Thoracic aorta (tissue), 2 donors: ENCODE results near the gene OR5K2. TPM values are rescaled to one million over a fixed set of nuclear protein-coding genes. Genes with fewer than 3 reads are reported as not detected.

ENCODE experiments used
- ATAC-seq: fragments of 150-250 bp; one replicate; pipeline ENCODE4 v1.8.0; 2017; ENCODE audit warnings: low read depth; ENCODE audit not compliant: insufficient number of reproducible peaks, low FRiP score
- DNase-seq: peaks from one replicate; pipeline ENCODE4 v3.0.0-alpha.2; 2020; ENCODE audit warnings: low spot score
- H3K27ac ChIP-seq, 2 donors: fragments of 200-600 bp; sonication (generic); 1 replicate in 1 of 2; 2 replicates in 1 of 2; pipeline ENCODE4 v1.5.1; 2016; ENCODE audit warnings: mild to moderate bottlenecking in 2 of 2, moderate library complexity in 2 of 2
- H3K27me3 ChIP-seq: fragments of 200-600 bp; sonication (generic); replicated peaks from 2 replicates; pipeline ENCODE4 v1.6.0; 2016; ENCODE audit warnings: mild to moderate bottlenecking; ENCODE audit not compliant: insufficient read depth
- H3K36me3 ChIP-seq: fragments of 200-600 bp; sonication (generic); one replicate; pipeline ENCODE4 v1.5.1; 2016
- H3K4me1 ChIP-seq, 2 donors: fragments of 200-600 bp; sonication (generic); 1 replicate in 1 of 2; 2 replicates in 1 of 2; pipeline versions ENCODE4 v1.5.1 to v1.6.0; 2016; ENCODE audit warnings: low read depth in 2 of 2, mild to moderate bottlenecking in 1 of 2; ENCODE audit not compliant: control insufficient read depth in 1 of 2
- H3K4me3 ChIP-seq: fragments of 200-600 bp; sonication (generic); 2 replicates; pipeline ENCODE4 v1.5.1; 2016; ENCODE audit warnings: mild to moderate bottlenecking
- H3K9me3 ChIP-seq: fragments of 200-600 bp; sonication (generic); 2 replicates; pipeline ENCODE4 v1.5.1; 2016
- total RNA-seq, 2 donors: library from RNA; depleted of rRNA; stranded (reverse); fragments of >200 nt; gene quantifications; one replicate each; pipeline versions ENCODE4 v1.1.0 to v1.2.3, GENCODE V29; 2016
- TF ChIP-seq, protein P1 (sequence below): fragments of 200-600 bp; sonication (generic); IDR thresholded peaks from one replicate; pipeline ENCODE4 v1.5.1; 2019; ENCODE audit warnings: antibody characterized with exemption

OR5K2 gene
- total RNA-seq, 2 donors from 2014 or later, result not detected

DNA sequence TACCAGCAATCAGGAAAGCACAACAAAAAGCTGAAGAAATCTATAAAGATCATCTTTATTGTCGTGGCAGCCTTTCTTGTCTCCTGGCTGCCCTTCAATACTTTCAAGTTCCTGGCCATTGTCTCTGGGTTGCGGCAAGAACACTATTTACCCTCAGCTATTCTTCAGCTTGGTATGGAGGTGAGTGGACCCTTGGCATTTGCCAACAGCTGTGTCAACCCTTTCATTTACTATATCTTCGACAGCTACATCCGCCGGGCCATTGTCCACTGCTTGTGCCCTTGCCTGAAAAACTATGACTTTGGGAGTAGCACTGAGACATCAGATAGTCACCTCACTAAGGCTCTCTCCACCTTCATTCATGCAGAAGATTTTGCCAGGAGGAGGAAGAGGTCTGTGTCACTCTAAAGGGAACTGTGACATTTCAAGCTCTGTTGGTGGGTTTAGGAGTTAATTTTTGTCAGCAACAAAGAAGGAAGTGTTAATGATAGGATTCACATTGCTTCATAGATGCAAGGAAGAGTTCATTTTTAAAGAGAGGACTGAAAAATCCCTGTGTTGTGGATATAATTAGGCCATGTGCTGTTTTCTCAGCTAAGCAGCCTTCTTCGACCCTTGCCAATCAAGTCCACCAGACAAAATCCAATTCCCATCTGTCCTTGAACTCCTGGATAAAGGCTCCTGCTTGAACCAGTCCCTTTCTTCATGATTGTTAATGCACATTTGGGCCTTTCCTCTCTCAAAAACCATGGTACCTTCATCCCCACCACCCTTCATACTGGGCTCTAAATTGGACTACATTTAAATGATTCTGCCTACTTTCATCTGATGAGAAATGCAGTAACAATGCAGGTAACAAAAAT, 35.5 kb downstream of the OR5K2 start:
- H3K9me3 ChIP-seq, result no peaks in the 10 kb centered on the region
- no peak overlapping the region for H3K4me3 ChIP-seq
- TF ChIP-seq, protein P1, sequence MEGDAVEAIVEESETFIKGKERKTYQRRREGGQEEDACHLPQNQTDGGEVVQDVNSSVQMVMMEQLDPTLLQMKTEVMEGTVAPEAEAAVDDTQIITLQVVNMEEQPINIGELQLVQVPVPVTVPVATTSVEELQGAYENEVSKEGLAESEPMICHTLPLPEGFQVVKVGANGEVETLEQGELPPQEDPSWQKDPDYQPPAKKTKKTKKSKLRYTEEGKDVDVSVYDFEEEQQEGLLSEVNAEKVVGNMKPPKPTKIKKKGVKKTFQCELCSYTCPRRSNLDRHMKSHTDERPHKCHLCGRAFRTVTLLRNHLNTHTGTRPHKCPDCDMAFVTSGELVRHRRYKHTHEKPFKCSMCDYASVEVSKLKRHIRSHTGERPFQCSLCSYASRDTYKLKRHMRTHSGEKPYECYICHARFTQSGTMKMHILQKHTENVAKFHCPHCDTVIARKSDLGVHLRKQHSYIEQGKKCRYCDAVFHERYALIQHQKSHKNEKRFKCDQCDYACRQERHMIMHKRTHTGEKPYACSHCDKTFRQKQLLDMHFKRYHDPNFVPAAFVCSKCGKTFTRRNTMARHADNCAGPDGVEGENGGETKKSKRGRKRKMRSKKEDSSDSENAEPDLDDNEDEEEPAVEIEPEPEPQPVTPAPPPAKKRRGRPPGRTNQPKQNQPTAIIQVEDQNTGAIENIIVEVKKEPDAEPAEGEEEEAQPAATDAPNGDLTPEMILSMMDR, result no peak
- no peak for DNase-seq
- H3K27me3 ChIP-seq, result no peaks in the 10 kb centered on the region
- no peak overlapping the region for H3K27ac ChIP-seq
- no peaks in the 10 kb centered on the region for H3K36me3 ChIP-seq
- no peaks in the 10 kb centered on the region for H3K4me1 ChIP-seq
- ATAC-seq, result no peak

DNA sequence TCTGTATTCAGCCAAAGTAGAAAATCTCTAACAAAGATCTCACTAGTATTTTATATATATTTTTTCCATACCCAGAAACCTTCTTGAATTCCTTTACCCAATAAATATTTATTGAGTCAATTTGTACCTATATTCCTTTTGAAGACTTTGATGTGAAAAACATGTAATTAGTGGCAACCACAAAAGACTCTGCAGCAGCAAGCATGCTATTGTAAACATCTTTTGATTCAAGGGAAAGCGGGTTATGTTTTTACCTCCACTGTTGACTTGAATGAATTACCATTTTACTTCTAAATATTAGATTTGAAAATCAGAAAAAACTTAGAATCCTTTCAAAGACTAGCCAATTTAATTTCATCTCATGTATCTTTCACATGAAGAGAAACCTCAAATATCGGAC, 36.7 kb downstream of the OR5K2 start:
- no peak for ATAC-seq
- H3K4me1 ChIP-seq, result no peaks in the 10 kb centered on the region
- H3K4me3 ChIP-seq, result no peak overlapping the region
- TF ChIP-seq, protein P1, result no peak
- no peaks in the 10 kb centered on the region for H3K36me3 ChIP-seq
- no peak overlapping the region for H3K27ac ChIP-seq
- no peak for DNase-seq
- H3K9me3 ChIP-seq, result no peaks in the 10 kb centered on the region
- H3K27me3 ChIP-seq, result no peaks in the 10 kb centered on the region

DNA sequence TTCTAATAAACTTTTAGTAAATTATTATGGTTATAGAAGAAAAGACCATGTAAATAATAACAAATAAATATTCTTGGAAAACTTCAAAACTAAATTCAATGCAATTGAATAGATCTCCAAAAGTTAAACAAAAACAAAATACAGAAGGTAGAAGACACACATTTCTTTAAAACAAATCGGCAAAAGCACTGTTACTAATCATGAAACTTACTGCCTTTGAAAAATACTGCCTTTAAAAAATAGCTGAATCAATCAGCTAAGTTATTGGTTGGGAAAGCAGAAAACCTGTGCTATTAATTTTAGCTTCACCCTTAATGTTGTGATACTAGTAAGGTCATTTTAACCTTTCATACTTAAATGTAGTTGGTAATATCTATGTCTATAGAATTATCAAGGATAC, 37.3 kb downstream of the OR5K2 start:
- no peaks in the 10 kb centered on the region for H3K9me3 ChIP-seq
- TF ChIP-seq, protein P1, result no peak
- DNase-seq, result no peak
- H3K27me3 ChIP-seq, result no peaks in the 10 kb centered on the region
- no peak overlapping the region for H3K4me3 ChIP-seq
- no peaks in the 10 kb centered on the region for H3K4me1 ChIP-seq
- no peaks in the 10 kb centered on the region for H3K36me3 ChIP-seq
- H3K27ac ChIP-seq, result no peak overlapping the region
- no peak for ATAC-seq

DNA sequence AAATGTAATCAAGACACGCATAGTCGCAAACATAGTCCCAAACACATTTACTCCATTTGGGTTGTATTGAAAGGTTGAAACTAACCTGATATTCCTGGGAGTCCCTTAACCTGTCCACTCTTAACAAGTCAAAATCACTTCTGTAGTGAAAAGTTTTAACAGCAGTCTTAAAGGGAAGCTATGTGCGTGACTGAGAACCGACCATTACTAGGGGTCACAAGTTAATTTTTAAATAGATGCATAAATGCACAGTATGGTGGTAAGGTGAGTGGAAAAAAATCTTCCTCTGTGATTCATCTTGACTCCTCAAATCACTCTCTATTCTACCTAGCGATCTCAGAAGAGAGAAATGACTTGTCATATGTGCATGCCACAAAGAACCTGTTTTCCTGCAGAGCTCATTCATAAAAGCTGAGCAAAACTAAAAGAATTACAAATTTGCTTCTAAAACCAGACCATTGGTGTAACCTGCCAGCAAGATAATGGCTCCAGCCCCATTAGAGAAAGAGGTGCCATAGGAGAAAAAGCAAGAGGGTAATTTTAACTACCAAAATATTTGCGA, 39.1 kb downstream of the OR5K2 start:
- no peaks in the 10 kb centered on the region for H3K27me3 ChIP-seq
- TF ChIP-seq, protein P1, result no peak
- H3K27ac ChIP-seq, result no peak overlapping the region
- no peak overlapping the region for H3K4me3 ChIP-seq
- no peak for ATAC-seq
- no peaks in the 10 kb centered on the region for H3K9me3 ChIP-seq
- no peaks in the 10 kb centered on the region for H3K36me3 ChIP-seq
- H3K4me1 ChIP-seq, result no peaks in the 10 kb centered on the region
- no peak for DNase-seq

DNA sequence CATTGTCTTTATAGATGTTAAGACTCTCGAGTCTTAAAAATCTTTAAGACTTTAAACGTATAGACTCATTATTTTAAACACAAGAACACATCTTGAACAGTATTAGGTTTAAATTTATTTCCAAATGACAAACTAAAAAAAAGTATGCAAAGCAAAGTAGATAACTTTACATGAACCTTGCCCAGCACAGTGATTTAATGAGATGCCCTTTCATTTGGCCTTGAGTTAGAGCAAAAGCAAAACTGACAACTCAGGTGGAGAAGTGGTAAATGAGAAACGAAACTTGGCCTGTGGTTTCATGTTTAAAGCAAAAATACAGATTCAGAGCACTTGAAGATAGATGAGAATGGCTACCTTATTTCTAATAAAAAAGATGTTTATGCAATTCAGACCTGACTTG, 42.9 kb downstream of the OR5K2 start:
- TF ChIP-seq, protein P1, result no peak
- H3K9me3 ChIP-seq, result no peaks in the 10 kb centered on the region
- H3K27ac ChIP-seq, result no peak overlapping the region
- no peaks in the 10 kb centered on the region for H3K27me3 ChIP-seq
- H3K4me1 ChIP-seq, result no peaks in the 10 kb centered on the region
- DNase-seq (no peak), ATAC-seq (no peak)
- no peak overlapping the region for H3K4me3 ChIP-seq
- H3K36me3 ChIP-seq, result no peaks in the 10 kb centered on the region
